ENCODE data around the gene FNTB.

FNTB gene

GRCh38 chr14:64986648-64987437 lies at the start of gene FNTB:
Gene FNTB, plus strand, starts transcription at chr14:64986895. Its CDS starts 59 bp downstream, at chr14:64986954.
- peak; percentile 99 for DNase-seq

- no peak for DNase-seq
These were observed 49.4 kb upstream of the FNTB start for GRCh38 chr14:64937171-64937820.

- peak; percentile 21 for DNase-seq
These were observed 48.9 kb upstream of the FNTB start for GRCh38 chr14:64937821-64938193.

GRCh38 chr14:64938972-64939816 lies 47.5 kb upstream of the FNTB start:
- no peak for DNase-seq

- no peak for DNase-seq
These were observed 46.9 kb upstream of the FNTB start for GRCh38 chr14:64939817-64940190.

- DNase-seq, result no peak
These were observed 46.3 kb upstream of the FNTB start for GRCh38 chr14:64940336-64940910.

GRCh38 chr14:64942531-64943111 lies 44.1 kb upstream of the FNTB start, which contains the start of gene GPX2:
Gene GPX2, minus strand, starts transcription at chr14:64942745. Its CDS starts 19 bp downstream, at chr14:64942726.
- DNase-seq, result no peak

GRCh38 chr14:64943556-64943955 lies 43.1 kb upstream of the FNTB start:
- no peak for DNase-seq

- no peak for DNase-seq
These were observed 42.7 kb upstream of the FNTB start for GRCh38 chr14:64944041-64944440.

GRCh38 chr14:64944861-64945260 lies 41.8 kb upstream of the FNTB start:
- DNase-seq, result no peak

GRCh38 chr14:64945431-64946178 lies 41.1 kb upstream of the FNTB start:
- DNase-seq, result no peak

- DNase-seq, result no peak
These were observed 40.2 kb upstream of the FNTB start for GRCh38 chr14:64946310-64947045.

- DNase-seq, result no peak
These were observed 38.7 kb upstream of the FNTB start for GRCh38 chr14:64947710-64948611.

- no peak for DNase-seq
These were observed 38.0 kb upstream of the FNTB start for GRCh38 chr14:64948612-64949210.

- no peak for DNase-seq
These were observed 35.8 kb upstream of the FNTB start for GRCh38 chr14:64950889-64951288.

GRCh38 chr14:64951291-64951690 lies 35.4 kb upstream of the FNTB start:
- no peak for DNase-seq

GRCh38 chr14:64951724-64952123 lies 35.0 kb upstream of the FNTB start:
- DNase-seq, result no peak

GRCh38 chr14:64952598-64953309 lies 33.9 kb upstream of the FNTB start:
- peak; percentile 69 for DNase-seq

GRCh38 chr14:64953310-64953654 lies 33.4 kb upstream of the FNTB start:
- DNase-seq, result no peak
